ENCODE data around the gene RHBDD3.

DNA sequence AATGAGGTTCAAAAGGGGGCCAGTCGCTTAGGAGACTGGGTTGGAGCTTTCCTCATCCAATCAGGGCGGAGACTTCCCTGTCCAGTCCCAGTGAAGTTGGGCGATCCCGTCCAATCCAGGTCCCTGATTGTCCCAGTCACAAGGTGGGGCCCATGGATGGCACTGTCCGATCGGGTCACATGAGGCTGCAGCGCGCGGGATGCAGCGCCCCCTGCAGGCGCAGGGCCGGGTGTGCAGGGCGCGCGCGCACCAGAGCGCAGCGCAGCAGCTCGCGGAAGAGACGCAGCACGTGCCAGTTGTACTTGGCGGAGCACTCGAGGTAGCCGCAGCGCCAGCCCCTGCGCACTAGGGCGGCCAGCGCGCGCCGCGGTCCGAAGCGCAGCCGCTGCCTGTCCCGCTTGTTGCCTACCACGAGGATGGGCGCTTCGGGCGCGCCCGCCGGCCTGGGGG is 45.4 kb upstream of the RHBDD3 start:
- TF ChIP-seq L3MBTL2 (conservative IDR thresholded peaks at IDR 0.05), result no peak
- no peak for TF ChIP-seq BHLHE40 (IDR thresholded peaks at IDR 0.05; ENCODE audit: borderline replicate concordance)
- TF ChIP-seq ARNT (IDR thresholded peaks at IDR 0.05), result no peak
- TF ChIP-seq HDGF (IDR thresholded peaks at IDR 0.05; ENCODE audit: borderline replicate concordance), result no peak
- no peak for TF ChIP-seq FOXK2 (IDR thresholded peaks at IDR 0.05)
- TF ChIP-seq SP1 (IDR thresholded peaks at IDR 0.05), result no peak
- no peak for TF ChIP-seq LEF1 (IDR thresholded peaks at IDR 0.05; ENCODE audit: borderline replicate concordance)
- no peak for TF ChIP-seq CTBP1 (IDR thresholded peaks at IDR 0.05; ENCODE audit: borderline replicate concordance)
- TF ChIP-seq FOXA1 (IDR thresholded peaks at IDR 0.05), result no peak
- no peak for TF ChIP-seq FOXM1 (IDR thresholded peaks at IDR 0.05; ENCODE audit: borderline replicate concordance)
